ENCODE measurements around the gene LIMS1. TPM values are rescaled to one million over a fixed set of nuclear protein-coding genes. Genes with fewer than 3 reads are reported as not detected.

The LIMS1 gene
- total and polyA plus RNA-seq, 4 donors: 26.7 to 102 (median 90.4) TPM

GRCh38 chr2:108625186-108625827, 91.0 kb downstream of the LIMS1 start:
- no peak for TF ChIP-seq CTCF (IDR thresholded peaks at IDR 0.05; ENCODE audit: control extremely low read depth, extremely low read depth)
- no peak for DNase-seq
- Histone ChIP-seq H3K4me3 (no peak overlapping the region), H3K4me1 (ENCODE audit: control insufficient read depth in 5 of 5, insufficient read depth in 5 of 5, low read length in 5 of 5) (peaks cover 5 to 62% (median 11%) of the 10 kb centered on the region in 5 donors), H3K9ac (ENCODE audit: insufficient read depth in 1 of 2, low read length in 2 of 2) (peak overlapping the region in 1 of 2 donors; percentile 58), H3K36me3 (ENCODE audit: control insufficient read depth in 4 of 4, insufficient read depth in 4 of 4, low read length in 4 of 4) (no peaks in the 10 kb centered on the region), H3K27ac (ENCODE audit: low read depth in 1 of 2, low read length in 1 of 2) (no peak overlapping the region), H3K27me3 (ENCODE audit: control insufficient read depth in 3 of 3, insufficient read depth in 3 of 3, low read length in 2 of 3) (no peaks in the 10 kb centered on the region), H3K9me3 (ENCODE audit: control insufficient read depth in 4 of 4, insufficient read depth in 3 of 4, low read length in 3 of 4) (no peaks in the 10 kb centered on the region)
- ATAC-seq (ENCODE audit: insufficient read depth, low FRiP score): no peak
- 46 to 65% methylated on average over 5 of the region's 5 CpGs for WGBS, 2 donors

- TF ChIP-seq CTCF (IDR thresholded peaks at IDR 0.05; ENCODE audit: control extremely low read depth, extremely low read depth): no peak
- Histone ChIP-seq H3K27me3 (ENCODE audit: control insufficient read depth in 3 of 3, insufficient read depth in 3 of 3, low read length in 2 of 3) (no peaks in the 10 kb centered on the region), H3K27ac (ENCODE audit: low read depth in 1 of 2, low read length in 1 of 2) (no peak overlapping the region), H3K9ac (ENCODE audit: insufficient read depth in 1 of 2, low read length in 2 of 2) (no peak overlapping the region), H3K9me3 (ENCODE audit: control insufficient read depth in 4 of 4, insufficient read depth in 3 of 4, low read length in 3 of 4) (no peaks in the 10 kb centered on the region), H3K4me3 (no peak overlapping the region), H3K36me3 (ENCODE audit: control insufficient read depth in 4 of 4, insufficient read depth in 4 of 4, low read length in 4 of 4) (no peaks in the 10 kb centered on the region), H3K4me1 (ENCODE audit: control insufficient read depth in 5 of 5, insufficient read depth in 5 of 5, low read length in 5 of 5) (peaks cover 0 to 62% (median 6%) of the 10 kb centered on the region in 5 donors)
- DNase-seq (no peak), ATAC-seq (ENCODE audit: insufficient read depth, low FRiP score) (no peak)
- 57 to 61% methylated on average over 2 of the region's 2 CpGs for WGBS, 2 donors
Observed at GRCh38 chr2:108625828-108626195, 91.5 kb downstream of the LIMS1 start.

GRCh38 chr2:108626995-108627394, 92.7 kb downstream of the LIMS1 start:
- peaks cover 7 to 62% (median 8%) of the 10 kb centered on the region in 5 donors for H3K4me1 ChIP-seq (ENCODE audit: control insufficient read depth in 5 of 5, insufficient read depth in 5 of 5, low read length in 5 of 5)
- no peak overlapping the region for H3K9ac ChIP-seq (ENCODE audit: insufficient read depth in 1 of 2, low read length in 2 of 2)
- no peak for TF ChIP-seq CTCF (IDR thresholded peaks at IDR 0.05; ENCODE audit: control extremely low read depth, extremely low read depth)
- no peak overlapping the region for H3K4me3 ChIP-seq
- no peaks in the 10 kb centered on the region for H3K36me3 ChIP-seq (ENCODE audit: control insufficient read depth in 4 of 4, insufficient read depth in 4 of 4, low read length in 4 of 4)
- H3K27me3 ChIP-seq (ENCODE audit: control insufficient read depth in 3 of 3, insufficient read depth in 3 of 3, low read length in 2 of 3): no peaks in the 10 kb centered on the region
- DNase-seq (no peak), ATAC-seq (ENCODE audit: insufficient read depth, low FRiP score) (no peak)
- no peaks in the 10 kb centered on the region for H3K9me3 ChIP-seq (ENCODE audit: control insufficient read depth in 4 of 4, insufficient read depth in 3 of 4, low read length in 3 of 4)
- H3K27ac ChIP-seq (ENCODE audit: low read depth in 1 of 2, low read length in 1 of 2): no peak overlapping the region
- WGBS, 2 donors: 83 to 88% methylated on average over 2 of the region's 2 CpGs

Measured in lung (tissue), 12 donors.